CD4-positive, alpha-beta T cell treated with Interleukin-6 at 100 ng/mL for 8 hours (primary cell): ENCODE data around the gene GPX2.

Experiments
- DNase-seq: peaks from one replicate; pipeline ENCODE4 v3.0.0-alpha.2; 2020; ENCODE audit warnings: mixed read lengths, low spot score

The GPX2 gene

GRCh38 chr14:64938972-64939816, 3.4 kb downstream of the GPX2 start:
- DNase-seq = no peak

- no peak for DNase-seq
These were observed 4.7 kb downstream of the GPX2 start for GRCh38 chr14:64937821-64938193.

GRCh38 chr14:64937171-64937820, 5.2 kb downstream of the GPX2 start:
- no peak for DNase-seq

GRCh38 chr14:64935508-64935907, 7.0 kb downstream of the GPX2 start:
- DNase-seq = no peak

GRCh38 chr14:64934338-64934929, 8.1 kb downstream of the GPX2 start:
- no peak for DNase-seq

GRCh38 chr14:64932231-64932630, 10.3 kb downstream of the GPX2 start:
- no peak for DNase-seq

GRCh38 chr14:64931123-64931522, 11.4 kb downstream of the GPX2 start:
- no peak for DNase-seq

GRCh38 chr14:64930085-64930843, 12.3 kb downstream of the GPX2 start:
- DNase-seq = no peak

GRCh38 chr14:64929014-64929359, 13.6 kb downstream of the GPX2 start:
- DNase-seq = no peak

GRCh38 chr14:64928239-64929013, 14.1 kb downstream of the GPX2 start:
- DNase-seq = peak; percentile 50

- DNase-seq = no peak
These were observed 15.5 kb downstream of the GPX2 start for GRCh38 chr14:64927031-64927430.

- DNase-seq = no peak
These were observed 16.0 kb downstream of the GPX2 start for GRCh38 chr14:64926398-64926995.

GRCh38 chr14:64923015-64923414, 19.5 kb downstream of the GPX2 start:
- DNase-seq = no peak

- no peak for DNase-seq
These were observed 22.1 kb downstream of the GPX2 start for GRCh38 chr14:64920465-64920864.

- DNase-seq = no peak
These were observed 22.9 kb downstream of the GPX2 start for GRCh38 chr14:64919618-64920017.

- no peak for DNase-seq
These were observed 23.3 kb downstream of the GPX2 start for GRCh38 chr14:64919215-64919614.

GRCh38 chr14:64918216-64918615, 24.3 kb downstream of the GPX2 start:
- DNase-seq = no peak

- no peak for DNase-seq
These were observed 26.7 kb downstream of the GPX2 start for GRCh38 chr14:64915797-64916196.

- no peak for DNase-seq
These were observed 27.5 kb downstream of the GPX2 start for GRCh38 chr14:64915029-64915424.

- DNase-seq = peak; percentile 98
These were observed 28.1 kb downstream of the GPX2 start, which contains the start of gene CHURC1 for GRCh38 chr14:64914237-64915028. TSS of gene CHURC1 (plus strand) at chr14:64914455. CDS start at chr14:64914496, 41 bp downstream.
